Measurements from ENCODE around the gene PLEKHH3. TPM values are rescaled to one million over a fixed set of nuclear protein-coding genes. Genes with fewer than 3 reads are reported as not detected.

PLEKHH3 gene
- total and polyA plus RNA-seq, 2 of the 4 experiments (the other 2 are of a cell fraction), result 2.9 to 10.5 TPM

DNA sequence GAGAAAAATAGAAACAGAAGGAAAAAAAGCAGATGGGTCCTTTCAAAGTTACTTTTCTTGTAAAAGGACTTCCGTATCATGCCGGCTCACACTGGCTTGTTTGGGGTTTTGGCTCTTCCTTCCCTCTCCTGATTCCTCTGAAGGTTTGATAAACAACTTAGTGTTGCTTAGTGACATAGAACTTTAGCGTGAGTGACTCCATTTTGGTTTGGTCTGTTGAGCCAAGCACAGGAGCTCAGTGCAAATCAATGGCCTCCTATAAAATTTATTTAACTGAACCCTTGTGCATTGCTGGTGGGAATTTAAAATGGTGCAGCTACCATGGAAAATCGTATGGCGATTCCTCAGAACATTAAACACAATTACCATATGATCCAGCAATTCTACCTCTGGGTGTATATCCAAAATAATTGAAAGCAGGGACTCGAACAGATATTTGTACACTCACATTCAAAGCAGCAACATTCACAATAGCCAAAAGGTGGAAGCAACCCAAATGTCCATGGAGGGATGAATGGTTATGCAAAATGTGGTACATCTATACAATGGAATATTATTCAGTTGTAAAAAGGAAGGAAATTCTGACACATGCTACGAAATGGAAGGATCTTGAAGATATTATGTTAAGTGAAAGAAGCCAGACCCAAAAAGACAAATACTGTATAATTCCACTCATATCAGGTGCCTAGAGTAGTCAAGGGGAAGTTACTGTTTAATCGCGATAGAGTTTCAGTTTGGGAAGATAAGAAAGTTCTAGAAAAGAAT lies 18.8 kb downstream of the PLEKHH3 start:
- H3K4me3 ChIP-seq (ENCODE audit: insufficient read depth, low read depth, low read length), result no peak overlapping the region
- H2BK15ac ChIP-seq (ENCODE audit: low read depth, low read length), result no peak overlapping the region
- DNase-seq, result no peak
- in situ Hi-C loops (cut with MboI; ENCODE audit: low sequenced_read_pairs), result no loop called here
- peaks cover 15% of the 10 kb centered on the region for H3K9me1 ChIP-seq (ENCODE audit: insufficient read depth, low read length)
- no peak overlapping the region for H3K23ac ChIP-seq (ENCODE audit: low read depth, low read length)
- H2AK5ac ChIP-seq (ENCODE audit: low read depth, low read length), result no peak overlapping the region
- dilution Hi-C loops (cut with HindIII; ENCODE audit: low sequenced_read_pairs, unreplicated experiment), result no loop called here
- no peak overlapping the region for H2AK9ac ChIP-seq (replicated peaks; ENCODE audit: low read depth, low read length, poor library complexity)
- no peak overlapping the region for H3K14ac ChIP-seq (replicated peaks; ENCODE audit: low read depth, low read length)
- peaks cover 5% of the 10 kb centered on the region; the same call in 1 of the 2 replicates for H3K36me3 ChIP-seq (ENCODE audit: control insufficient read depth, insufficient read depth, low read length)
- no peak overlapping the region for H2BK5ac ChIP-seq (ENCODE audit: low read depth, low read length, poor library complexity, severe bottlenecking)
- H4K5ac ChIP-seq (ENCODE audit: low read depth, low read length), result no peak overlapping the region
- no peak for ATAC-seq (ENCODE audit: low read depth)
- peak overlapping the region in 1 of 2 experiments; percentile 77; a peak in 1 of 4 replicates for H4K8ac ChIP-seq (ENCODE audit: low read depth in 2 of 2, low read length in 2 of 2)
- ChIA-PET POLR2A (ENCODE audit: unreplicated experiment) (no interaction called here), CTCF (no interaction called here)
- no peak overlapping the region for H2AFZ ChIP-seq (replicated peaks; ENCODE audit: low read length, poor library complexity)
- H3K27ac ChIP-seq (ENCODE audit: insufficient read depth, low read length), result no peak overlapping the region
- H3K79me1 ChIP-seq (ENCODE audit: low read depth in 1 of 2, low read length in 2 of 2), result peaks cover 4 to 24% of the 10 kb centered on the region in 2 experiments; a peak in 2 of 4 replicates
- H2BK120ac ChIP-seq (ENCODE audit: low read depth, low read length), result no peak overlapping the region
- no peak overlapping the region for H3K9ac ChIP-seq (ENCODE audit: low read depth, low read length)
- H4K20me1 ChIP-seq (ENCODE audit: insufficient read depth, low read length), result no peaks in the 10 kb centered on the region
- no TSS peak for BruUV-seq (replicated peaks)
- H3K4ac ChIP-seq (ENCODE audit: low read depth, low read length), result no peak overlapping the region
- intact Hi-C loops (cut with micrococcal nuclease), result loop anchor here (5.0 kb wide), 1 partner anchor 51 kb away; the partner anchor contains the start of genes RETREG3 and TUBG1
- no peak overlapping the region for H3K56ac ChIP-seq (ENCODE audit: extremely low read depth, insufficient read depth, low read length)
- WGBS, 2 experiments (ENCODE audit: extremely low coverage in 2 of 2, insufficient read length in 1 of 2), result no CpG with 5 or more reads among the region's 9 CpGs
- no peak overlapping the region for H3K18ac ChIP-seq (ENCODE audit: low read depth, low read length)
- no peak overlapping the region for H2BK20ac ChIP-seq (ENCODE audit: low read depth, low read length)
- H4K91ac ChIP-seq (ENCODE audit: insufficient read depth, low read depth, low read length), result no peak overlapping the region
- TF ChIP-seq CEBPB (IDR thresholded peaks at IDR 0.05; ENCODE audit: low read depth, low read length) (no peak), RAD21 (IDR thresholded peaks at IDR 0.05; ENCODE audit: low read length) (no peak)
- TF ChIP-seq, protein P1, sequence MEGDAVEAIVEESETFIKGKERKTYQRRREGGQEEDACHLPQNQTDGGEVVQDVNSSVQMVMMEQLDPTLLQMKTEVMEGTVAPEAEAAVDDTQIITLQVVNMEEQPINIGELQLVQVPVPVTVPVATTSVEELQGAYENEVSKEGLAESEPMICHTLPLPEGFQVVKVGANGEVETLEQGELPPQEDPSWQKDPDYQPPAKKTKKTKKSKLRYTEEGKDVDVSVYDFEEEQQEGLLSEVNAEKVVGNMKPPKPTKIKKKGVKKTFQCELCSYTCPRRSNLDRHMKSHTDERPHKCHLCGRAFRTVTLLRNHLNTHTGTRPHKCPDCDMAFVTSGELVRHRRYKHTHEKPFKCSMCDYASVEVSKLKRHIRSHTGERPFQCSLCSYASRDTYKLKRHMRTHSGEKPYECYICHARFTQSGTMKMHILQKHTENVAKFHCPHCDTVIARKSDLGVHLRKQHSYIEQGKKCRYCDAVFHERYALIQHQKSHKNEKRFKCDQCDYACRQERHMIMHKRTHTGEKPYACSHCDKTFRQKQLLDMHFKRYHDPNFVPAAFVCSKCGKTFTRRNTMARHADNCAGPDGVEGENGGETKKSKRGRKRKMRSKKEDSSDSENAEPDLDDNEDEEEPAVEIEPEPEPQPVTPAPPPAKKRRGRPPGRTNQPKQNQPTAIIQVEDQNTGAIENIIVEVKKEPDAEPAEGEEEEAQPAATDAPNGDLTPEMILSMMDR (conservative IDR thresholded peaks at IDR 0.05; ENCODE audit: low read depth, low read length), result no peak
- peaks cover 7% of the 10 kb centered on the region for H3K27me3 ChIP-seq (ENCODE audit: control insufficient read depth, insufficient read depth, low read length)
- H3K4me2 ChIP-seq (ENCODE audit: low read depth, low read length), result no peak overlapping the region
- H3K9me3 ChIP-seq (ENCODE audit: control insufficient read depth, insufficient read depth, low read length), result no peaks in the 10 kb centered on the region
- peaks cover 11% of the 10 kb centered on the region for H3K4me1 ChIP-seq (ENCODE audit: control insufficient read depth, insufficient read depth, low read length)
